Raji (cell line): Measurements from ENCODE around the gene CCDC187.

Source experiments
- POLR2A ChIP-seq: IDR thresholded peaks from 2 replicates; pipeline ENCODE4 v1.6.1; 2011; ENCODE audit warnings: low read depth, low read length, control low read depth; ENCODE audit not compliant: insufficient read depth

Gene CCDC187

DNA sequence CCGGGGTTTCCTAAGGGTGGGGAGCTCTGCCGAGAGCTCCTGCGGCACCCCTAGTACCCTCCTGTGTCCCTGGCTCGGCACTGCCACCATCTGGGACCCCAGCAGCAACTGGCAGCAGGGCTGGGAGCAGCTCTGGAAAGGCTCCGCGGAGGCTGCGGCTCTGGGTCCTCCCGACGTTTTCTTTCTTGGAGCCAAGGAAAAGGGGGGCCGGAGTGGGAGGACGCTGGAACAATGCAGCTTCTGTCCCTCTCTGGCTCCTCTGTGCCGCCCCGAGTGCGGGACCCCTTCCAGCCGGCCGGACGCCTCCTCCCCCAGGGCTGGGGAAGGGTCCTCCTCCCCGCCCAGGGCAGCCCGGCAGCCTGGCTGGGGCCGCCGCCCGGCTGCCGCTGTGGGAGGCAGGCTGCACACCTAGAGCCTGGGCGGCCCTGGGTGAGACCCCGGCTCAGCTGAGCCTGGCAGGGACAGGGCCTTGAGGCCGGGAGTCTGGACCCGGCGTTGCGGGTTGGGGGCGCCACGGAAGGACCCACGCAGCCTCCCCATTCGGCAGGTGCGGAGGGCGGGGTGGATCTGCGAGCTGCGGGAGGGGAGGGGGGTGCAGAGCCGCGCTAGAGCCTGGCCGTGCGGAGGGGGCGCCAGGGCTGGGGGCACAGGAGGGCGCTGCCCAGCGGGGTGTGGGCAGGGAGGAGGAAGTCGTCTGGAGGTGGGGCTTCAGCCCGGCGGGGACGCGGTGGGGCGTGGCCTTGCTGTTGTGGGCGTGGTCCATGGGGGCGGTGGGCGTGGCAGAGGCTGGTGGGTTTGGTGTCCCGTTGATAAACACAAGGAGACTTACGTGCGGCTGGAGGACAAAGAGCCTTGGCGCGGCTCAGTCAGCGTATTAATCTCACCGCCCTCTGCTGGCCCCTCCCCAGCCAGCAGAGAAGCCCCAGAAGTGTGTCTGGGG lies 38.6 kb upstream of the CCDC187 start:
- no peak for TF ChIP-seq POLR2A

DNA sequence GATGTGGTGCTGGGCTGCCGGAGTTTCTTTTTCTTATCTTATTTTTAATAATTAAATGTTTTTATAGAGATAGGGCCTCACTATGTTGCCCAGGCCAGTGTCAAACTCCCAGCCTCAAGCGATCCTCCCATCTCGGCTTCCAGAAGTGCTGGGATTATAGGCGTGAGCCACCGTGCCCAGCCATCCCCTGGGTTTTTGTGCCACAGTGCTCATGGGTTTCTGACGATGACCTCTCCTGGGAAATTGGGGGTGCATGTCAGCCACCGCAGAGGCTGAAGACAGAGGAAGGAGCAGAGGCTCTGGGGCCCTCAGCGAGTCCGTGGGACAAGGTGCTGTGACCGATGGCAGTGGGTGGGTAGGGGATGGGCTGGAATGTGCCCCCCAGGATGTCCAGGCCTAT lies 37.9 kb upstream of the CCDC187 start:
- TF ChIP-seq POLR2A: no peak

GRCh38 chr9:136341042-136341655 lies 37.3 kb upstream of the CCDC187 start:
- no peak for TF ChIP-seq POLR2A

DNA sequence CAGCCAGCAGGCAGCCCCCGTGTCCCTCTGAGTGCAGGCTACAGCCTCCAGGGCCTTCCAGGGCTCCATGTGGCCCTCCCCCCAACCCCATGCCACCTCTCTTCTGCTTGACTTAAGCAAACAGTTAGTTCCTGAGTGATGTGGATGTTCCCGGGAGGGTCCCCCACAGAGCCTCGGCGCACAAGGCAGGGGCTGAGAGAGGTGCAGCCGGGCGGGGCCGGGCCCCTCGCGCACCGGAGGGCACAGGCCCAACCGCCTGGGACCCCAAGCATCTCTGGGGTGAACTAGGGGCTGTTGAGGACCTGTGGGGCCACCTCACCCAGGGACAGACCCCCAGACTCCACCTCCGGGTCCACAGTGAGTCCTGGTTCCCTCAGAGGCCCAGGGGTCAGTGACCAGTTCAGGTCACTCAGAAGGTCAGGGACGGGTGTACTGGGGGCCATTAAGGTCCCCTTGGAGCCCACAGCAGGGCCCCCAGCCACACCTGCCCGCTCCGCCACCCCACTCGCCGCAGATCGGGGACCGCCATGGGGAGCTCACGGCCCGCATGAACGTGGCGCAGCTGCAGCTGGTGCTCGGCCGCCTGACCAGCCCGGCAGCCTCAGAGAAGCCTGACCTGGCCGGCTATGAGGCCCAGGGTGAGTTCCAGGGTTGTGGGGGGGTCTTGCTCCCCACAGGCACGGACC lies 36.6 kb upstream of the CCDC187 start:
- no peak for TF ChIP-seq POLR2A

GRCh38 chr9:136339958-136340310 lies 36.0 kb upstream of the CCDC187 start:
- no peak for TF ChIP-seq POLR2A

- TF ChIP-seq POLR2A: no peak
These were observed 35.5 kb upstream of the CCDC187 start for GRCh38 chr9:136339173-136339957.

DNA sequence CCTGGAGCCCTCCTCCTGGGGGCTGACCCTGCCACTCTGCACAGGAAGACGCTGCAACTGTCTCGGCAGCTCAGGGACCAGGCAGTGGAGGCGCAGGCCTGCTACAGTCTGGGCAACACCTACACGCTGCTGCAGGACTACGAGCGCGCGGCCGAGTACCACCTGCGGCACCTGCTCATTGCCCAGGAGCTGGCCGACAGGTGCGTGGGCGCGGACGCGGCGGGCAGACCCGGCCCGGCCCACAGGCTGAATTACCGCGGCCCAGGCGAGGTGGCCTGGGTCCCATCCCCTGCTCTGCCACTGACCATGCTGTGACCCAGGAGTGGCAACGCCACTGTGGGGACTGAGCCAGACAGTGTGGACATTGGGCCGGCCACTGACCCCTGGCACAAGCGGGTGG lies 34.6 kb upstream of the CCDC187 start:
- TF ChIP-seq POLR2A: no peak

- TF ChIP-seq POLR2A: no peak
These were observed 33.8 kb upstream of the CCDC187 start for GRCh38 chr9:136337416-136338395.

- no peak for TF ChIP-seq POLR2A
These were observed 33.0 kb upstream of the CCDC187 start for GRCh38 chr9:136336881-136337280.

DNA sequence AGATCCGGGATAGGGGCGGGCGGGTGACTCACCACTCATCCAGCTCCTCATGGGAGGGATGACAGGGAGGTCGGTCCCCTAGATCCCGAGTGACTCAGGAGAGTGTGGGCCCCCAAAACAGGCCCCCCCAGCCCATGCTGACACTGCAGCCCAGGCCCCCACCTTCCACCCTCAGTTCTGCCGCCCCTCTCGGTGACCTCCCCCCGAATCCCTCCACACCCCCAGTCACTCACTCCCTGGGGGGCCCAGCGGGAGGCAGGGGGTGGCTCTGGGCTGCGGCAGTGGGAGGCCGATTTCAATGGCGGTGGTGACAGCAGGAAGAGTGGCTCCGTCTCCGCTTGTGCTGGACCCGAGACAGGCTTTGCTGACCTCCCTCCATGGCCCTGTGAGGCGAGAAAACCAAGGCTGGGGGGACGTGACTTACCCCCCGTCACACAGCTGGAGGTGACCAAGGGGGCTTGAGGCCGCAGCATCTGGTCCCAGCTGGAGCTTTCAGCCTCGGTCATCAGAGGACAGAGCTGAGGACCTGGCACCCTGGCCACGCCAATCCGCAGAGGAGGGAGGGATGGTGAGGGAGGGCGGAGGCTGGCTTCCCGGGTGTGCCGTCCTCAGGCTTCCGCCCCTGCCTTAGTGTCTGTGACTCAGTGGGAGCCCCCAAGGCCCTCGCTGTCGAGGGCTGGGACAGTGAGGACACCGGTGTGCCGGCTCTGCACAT lies 32.4 kb upstream of the CCDC187 start:
- no peak for TF ChIP-seq POLR2A

DNA sequence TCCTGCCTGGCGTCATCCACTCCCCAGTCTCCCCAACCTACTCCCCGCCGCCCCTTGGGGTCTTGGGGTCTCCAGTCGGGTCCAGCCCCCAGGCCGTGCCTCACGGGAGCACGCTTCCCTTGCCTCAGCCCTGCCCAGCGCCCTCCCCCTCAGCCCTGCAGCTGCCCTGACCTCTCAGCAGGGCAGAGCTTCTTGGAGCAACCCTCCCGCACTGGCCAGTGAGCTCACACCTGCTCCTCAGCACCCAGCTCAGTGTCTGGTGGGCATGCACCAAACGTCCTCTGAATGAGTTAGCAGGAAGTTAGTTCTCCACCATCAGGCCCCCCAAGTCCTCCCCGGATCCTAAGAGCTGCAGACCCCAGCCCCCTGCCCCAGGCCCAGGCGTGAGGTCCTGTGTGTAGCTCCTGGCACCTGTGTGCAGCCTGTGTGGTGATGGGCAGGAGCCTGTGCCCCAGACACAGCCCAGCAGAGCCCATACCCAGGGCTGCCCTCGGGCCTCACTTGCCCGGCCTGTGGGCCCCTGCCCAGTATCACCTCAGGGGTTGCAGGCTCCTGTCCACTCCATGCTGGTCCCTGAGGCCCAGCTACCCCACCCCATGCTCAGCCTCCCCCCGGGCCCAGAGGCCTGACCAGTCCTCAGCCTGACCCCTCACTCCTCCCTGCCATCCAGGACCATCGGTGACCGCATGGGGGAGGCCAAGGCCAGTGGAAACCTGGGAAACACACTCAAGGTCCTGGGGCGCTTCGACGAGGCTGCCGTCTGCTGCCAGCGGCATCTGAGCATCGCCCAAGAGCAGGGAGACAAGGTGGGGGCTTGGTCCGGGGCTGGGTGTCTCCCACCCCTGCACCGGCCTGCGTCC lies 31.6 kb upstream of the CCDC187 start:
- no peak for TF ChIP-seq POLR2A

DNA sequence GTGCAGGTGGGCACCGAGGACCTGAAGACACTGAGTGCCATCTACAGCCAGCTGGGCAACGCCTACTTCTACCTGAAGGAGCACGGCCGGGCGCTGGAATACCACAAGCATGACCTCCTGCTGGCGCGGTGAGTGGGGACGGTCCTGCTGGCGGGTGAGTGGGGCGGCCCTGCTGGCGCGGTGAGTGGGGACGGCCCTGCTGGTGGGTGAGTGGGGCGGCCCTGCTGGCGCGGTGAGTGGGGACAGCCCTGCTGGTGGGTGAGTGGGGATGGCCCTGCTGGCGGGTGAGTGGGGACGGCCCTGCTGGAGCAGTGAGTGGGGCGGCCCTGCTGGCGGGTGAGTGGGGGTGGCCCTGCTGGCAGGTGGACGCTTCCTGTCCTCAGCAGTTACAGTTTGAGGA lies 30.6 kb upstream of the CCDC187 start:
- no peak for TF ChIP-seq POLR2A
